K562 (cell line): ENCODE measurements around the gene PRR30. TPM values are rescaled to one million over a fixed set of nuclear protein-coding genes. Genes with fewer than 3 reads are reported as not detected.

ENCODE experiments used
- ATAC-seq: fragments of 200-7000 bp; cut with Tn5 transposase; 3 replicates; pipeline ENCODE4 v1.9.1; 2020; ENCODE audit warnings: moderate library complexity
- BruUV-seq: library from RNA; stranded (reverse); fragments of 400-500 nt; replicated peaks from 2 replicates; lab custom pipeline; 2021; lab: Mats Ljungman, UMichigan
- CTCF ChIA-PET: fragments of 300-600 bp; formaldehyde crosslinking; extraction: SDS; loops from one replicate; lab custom pipeline; 2021; ENCODE audit warnings: low intra/inter-chr PET ratio; lab: Yijun Ruan, JAX
- POLR2A ChIA-PET: fragments of 300-600, 350-650 bp; sonication (Branson Sonifier 250); formaldehyde crosslinking; extraction: SDS; loops from one replicate; lab custom pipeline; 2021; ENCODE audit warnings: antibody characterized with exemption, inconsistent platforms; lab: Yijun Ruan, JAX
- DNase-seq, 4 experiments: peaks; one replicate each; pipeline versions ENCODE4 v3.0.0 to v3.0.0-alpha.2; 2011 to 2018; ENCODE audit warnings: low spot score in 3 of 4, mixed read lengths in 3 of 4; ENCODE audit errors: extremely low read depth in 1 of 4
- FAIRE-seq: peaks from 2 replicates; lab custom pipeline; 2011; peaks lifted over from hg19 to GRCh38; lab: Jason Lieb, UNC
- H2AFZ ChIP-seq: 2 replicates; pipeline ENCODE4 v1.6.0; 2011; ENCODE audit warnings: low read depth, low read length, control low read depth, inconsistent platforms
- H3K27ac ChIP-seq: fragments of 200-600 bp; 3 replicates; pipeline ENCODE4 v1.8.0; 2011; ENCODE audit warnings: low read depth, mild to moderate bottlenecking, control low read depth, inconsistent platforms, low read length, moderate library complexity, mixed read lengths; ENCODE audit errors: extremely low read depth
- H3K27me3 ChIP-seq, 2 experiments: fragments of 300-600 bp in 1 of 2; 2 replicates in 1 of 2; 3 replicates in 1 of 2; pipeline versions ENCODE4 v1.6.0 to v1.8.0; 2011; ENCODE audit warnings: inconsistent platforms in 2 of 2, low read length in 2 of 2, mild to moderate bottlenecking in 1 of 2, mixed read lengths in 1 of 2, moderate library complexity in 1 of 2; ENCODE audit not compliant: control insufficient read depth in 2 of 2, insufficient read depth in 2 of 2
- H3K36me3 ChIP-seq: fragments of 300-600 bp; 3 replicates; pipeline ENCODE4 v1.8.0; 2011; ENCODE audit warnings: mild to moderate bottlenecking, low read length, inconsistent platforms; ENCODE audit not compliant: control insufficient read depth, insufficient read depth
- H3K4me1 ChIP-seq, 2 experiments: fragments of 200-600 bp in 1 of 2; replicated peaks in 1 of 2; 2 replicates in 1 of 2; 3 replicates in 1 of 2; pipeline versions ENCODE4 v1.5.1 to v1.8.0; 2011; ENCODE audit warnings: inconsistent platforms in 2 of 2, low read length in 2 of 2, mild to moderate bottlenecking in 1 of 2, mixed read lengths in 1 of 2, moderate library complexity in 1 of 2; ENCODE audit not compliant: control insufficient read depth in 2 of 2, insufficient read depth in 2 of 2
- H3K4me2 ChIP-seq: 2 replicates; pipeline ENCODE4 v1.6.1; 2011; ENCODE audit warnings: low read length, control low read depth, inconsistent platforms, mixed read lengths; ENCODE audit not compliant: insufficient read depth
- H3K4me3 ChIP-seq: fragments of 200-600 bp; sonication (generic), shearing (Covaris generic); 2 replicates; pipeline ENCODE4 v1.5.1; 2016; ENCODE audit warnings: control low read depth, inconsistent platforms
- H3K79me2 ChIP-seq: fragments of 200-600 bp; 3 replicates; pipeline ENCODE4 v1.8.0; 2011; ENCODE audit warnings: low read length, inconsistent platforms; ENCODE audit not compliant: control insufficient read depth, insufficient read depth
- H3K9ac ChIP-seq, 2 experiments: 2 replicates each; pipeline versions ENCODE4 v1.6.0 to v1.6.1; 2011; ENCODE audit warnings: low read depth in 2 of 2, low read length in 2 of 2, control low read depth in 1 of 2, inconsistent platforms in 1 of 2, mild to moderate bottlenecking in 1 of 2, mixed read lengths in 1 of 2; ENCODE audit not compliant: insufficient read depth in 1 of 2
- H3K9me1 ChIP-seq: one replicate; pipeline ENCODE4 v1.6.0; 2011; ENCODE audit warnings: inconsistent platforms, mild to moderate bottlenecking, low read length, moderate library complexity; ENCODE audit not compliant: control insufficient read depth, insufficient read depth
- H3K9me3 ChIP-seq: replicated peaks from 2 replicates; pipeline ENCODE4 v1.5.1; 2011; ENCODE audit warnings: low read depth, low read length, inconsistent platforms; ENCODE audit not compliant: control insufficient read depth, insufficient read depth
- H4K20me1 ChIP-seq: replicated peaks from 2 replicates; pipeline ENCODE4 v1.6.1; 2011; ENCODE audit warnings: low read length, inconsistent platforms, mixed read lengths; ENCODE audit not compliant: control insufficient read depth, insufficient read depth
- EWSR1 ChIP-seq: fragments of 450-650 bp; IDR thresholded peaks from 2 replicates; pipeline ENCODE4 v1.6.1; 2018; ENCODE audit warnings: borderline replicate concordance, mild to moderate bottlenecking, low read depth, moderate library complexity; ENCODE audit not compliant: partially characterized antibody
- NCOA1 ChIP-seq: fragments of 450-650 bp; IDR thresholded peaks from 2 replicates; pipeline ENCODE4 v1.6.1; 2016; ENCODE audit warnings: low read depth
- PATZ1 ChIP-seq: fragments of 250-450 bp; sonication (Bioruptor Pico); IDR thresholded peaks from 2 replicates; pipeline ENCODE4 v1.5.0; 2020; ENCODE audit warnings: mild to moderate bottlenecking, borderline replicate concordance
- POLR3A ChIP-seq: IDR thresholded peaks from 2 replicates; pipeline ENCODE4 v1.6.1; 2011; ENCODE audit warnings: borderline replicate concordance, mild to moderate bottlenecking, moderate library complexity; ENCODE audit not compliant: insufficient read length, insufficient read depth; ENCODE audit errors: extremely low read depth
- THAP12 ChIP-seq: fragments of 250-450 bp; sonication (Bioruptor Pico); IDR thresholded peaks from 2 replicates; pipeline ENCODE4 v1.9.0; 2021; ENCODE audit warnings: mild to moderate bottlenecking, inconsistent platforms
- XRCC4 ChIP-seq: IDR thresholded peaks from one replicate; pipeline ENCODE4 v1.6.1; 2011; ENCODE audit not compliant: insufficient read depth, insufficient read length; ENCODE audit errors: extremely low read depth
- ZMIZ1 ChIP-seq, 2 experiments: fragments of 150-350 bp in 1 of 2; IDR thresholded peaks; 2 replicates each; pipeline ENCODE4 v1.6.1; 2012 to 2016; ENCODE audit warnings: low read depth in 2 of 2, low read length in 2 of 2, mild to moderate bottlenecking in 1 of 2, moderate library complexity in 1 of 2
- WGBS: fragments of 100-300 bp; shearing (Covaris generic); methylation state at CpG from one replicate; pipeline ENCODE4 v1.1.6; 2016; ENCODE audit warnings: low coverage, mixed read lengths; ENCODE audit not compliant: insufficient coverage; ENCODE audit errors: missing lambda C conversion rate; 5-methylcytosine and 5-hydroxymethylcytosine counted together
- in situ Hi-C: fragments of 300-500 bp; cut with MboI; formaldehyde crosslinking; loops from 4 replicates; pipeline ENCODE4 v1.15.0; 2018; ENCODE audit warnings: inconsistent platforms, mixed read lengths
- intact Hi-C: fragments of 100-400 bp; cut with micrococcal nuclease; formaldehyde crosslinking; loops from 2 replicates; pipeline ENCODE4 v1.14.2; 2022
- polyA plus RNA-seq, 8 experiments: library from polyadenylated mRNA; depleted of rRNA in 4 of 8; stranded (reverse) in 5 of 8; unstranded in 3 of 8; fragments of >200 nt; fragmentation: Nextera tagmentation in 2 of 8; fragmentation: Illumina TruSeq in 1 of 8; extraction: Ambion mirVana in 2 of 8; extraction: Trizol in 1 of 8; gene quantifications; 2 replicates each; pipeline versions ENCODE4 v1.2.1 to v1.2.3, GENCODE V29; 2011 to 2014; ENCODE audit warnings: inconsistent platforms in 1 of 8, missing spikeins in 1 of 8
- total RNA-seq, 7 experiments: library from RNA; depleted of rRNA in 6 of 7; stranded (reverse); fragments of >200 nt in 6 of 7; fragmentation: Illumina TruSeq in 2 of 7; extraction: Trizol in 2 of 7; gene quantifications; 2 replicates each; pipeline versions ENCODE4 v1.2.1 to v1.2.3, GENCODE V29; 2011 to 2021; ENCODE audit warnings: low replicate concordance in 1 of 7
- TF ChIP-seq, protein P1 (sequence below), 2 experiments: fragments of 450-650 bp in 1 of 2; sonication (generic) in 1 of 2; formaldehyde crosslinking in 1 of 2; IDR thresholded peaks in 1 of 2; conservative IDR thresholded peaks in 1 of 2; 2 replicates each; pipeline versions ENCODE4 v1.6.1 to v1.8.1; 2016 to 2023; ENCODE audit warnings: mild to moderate bottlenecking in 2 of 2, moderate library complexity in 2 of 2, inconsistent platforms in 1 of 2, missing genetic modification reagents in 1 of 2

PRR30 gene
- total and polyA plus RNA-seq, 9 of the 15 experiments (the other 6 are each of a cell fraction or from before 2014, with no cell fraction given): not detected

GRCh38 chr2:27088634-27089033, 50.6 kb downstream of the PRR30 start:
- H3K4me2 ChIP-seq: peak overlapping the region; percentile 44
- POLR2A ChIA-PET: interaction anchor here (0.6 to 2.1 kb wide), 2 partner anchors 12 to 166 kb away, joined by 4 to 5 read pairs; no protein-coding TSS in a partner anchor
- 16% methylated on average over 6 of the region's 6 CpGs for WGBS
- no peaks in the 10 kb centered on the region for H3K9me3 ChIP-seq
- H3K36me3 ChIP-seq: no peaks in the 10 kb centered on the region; the same call in 2 of the 3 replicates
- H3K4me3 ChIP-seq: no peak overlapping the region
- DNase-seq: peak in 1 of 4 experiments; percentile 52
- peak; percentile 73 for FAIRE-seq
- no TSS peak for BruUV-seq
- intact Hi-C loops (no loop called here), in situ Hi-C loops (loop anchor here (5.0 kb wide), 1 partner anchor 126 kb away; no protein-coding TSS in a partner anchor)
- H4K20me1 ChIP-seq: no peaks in the 10 kb centered on the region
- no peak for ATAC-seq
- peak overlapping the region; percentile 24; the same call in 1 of the 3 replicates for H3K27ac ChIP-seq
- H3K4me1 ChIP-seq: peaks cover 48 to 66% of the 10 kb centered on the region in 2 experiments
- peak overlapping the region; percentile 75; the same call in 1 of the 2 replicates for H2AFZ ChIP-seq
- peak overlapping the region; percentile 40 to 74; a peak in 3 of 4 replicates for H3K9ac ChIP-seq
- CTCF ChIA-PET: no interaction called here
- peaks cover 13% of the 10 kb centered on the region; the same call in 2 of the 3 replicates for H3K79me2 ChIP-seq
- H3K9me1 ChIP-seq: no peaks in the 10 kb centered on the region
- no peaks in the 10 kb centered on the region for H3K27me3 ChIP-seq
- TF ChIP-seq XRCC4: no peak
- no peak for TF ChIP-seq ZMIZ1 (IDR thresholded peaks at IDR 0.05; ENCODE audit: low read depth in 2 of 2, low read length in 2 of 2)
- no peak for TF ChIP-seq THAP12
- TF ChIP-seq NCOA1: no peak
- no peak for TF ChIP-seq PATZ1 (CRISPR knock-in tag)
- TF ChIP-seq, protein P1, sequence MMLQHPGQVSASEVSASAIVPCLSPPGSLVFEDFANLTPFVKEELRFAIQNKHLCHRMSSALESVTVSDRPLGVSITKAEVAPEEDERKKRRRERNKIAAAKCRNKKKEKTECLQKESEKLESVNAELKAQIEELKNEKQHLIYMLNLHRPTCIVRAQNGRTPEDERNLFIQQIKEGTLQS (IDR thresholded peaks at IDR 0.05): no peak
- TF ChIP-seq, protein P1 (CRISPR knock-in tag; conservative IDR thresholded peaks at IDR 0.05): no peak
- TF ChIP-seq POLR3A: no peak
- TF ChIP-seq EWSR1: no peak
